DND-41 (cell line): Measurements from ENCODE around the gene MSI2.

Experiments
- ATAC-seq: fragments of 200-7000 bp; cut with Tn5 transposase; 3 replicates; pipeline ENCODE4 v1.9.1; 2021; ENCODE audit warnings: low read depth; ENCODE audit not compliant: insufficient read depth
- DNase-seq: peaks from one replicate; pipeline ENCODE4 v3.0.0-alpha.2; 2020
- H2AFZ ChIP-seq: 2 replicates; pipeline ENCODE4 v1.6.0; 2012; ENCODE audit warnings: low read depth, low read length
- H3K27ac ChIP-seq: 2 replicates; pipeline ENCODE4 v1.5.1; 2012; ENCODE audit warnings: low read length, inconsistent platforms
- H3K27me3 ChIP-seq: fragments of 200-600 bp; sonication (generic); 2 replicates; pipeline ENCODE4 v1.6.0; 2012; ENCODE audit warnings: low read length, mild to moderate bottlenecking, inconsistent platforms; ENCODE audit not compliant: insufficient read depth, poor library complexity
- H3K36me3 ChIP-seq: 2 replicates; pipeline ENCODE4 v1.5.1; 2012; ENCODE audit warnings: low read length, inconsistent platforms; ENCODE audit not compliant: insufficient read depth
- H3K4me1 ChIP-seq: 2 replicates; pipeline ENCODE4 v1.5.1; 2012; ENCODE audit warnings: mild to moderate bottlenecking, low read length; ENCODE audit not compliant: insufficient read depth
- H3K4me2 ChIP-seq: 2 replicates; pipeline ENCODE4 v1.6.0; 2012; ENCODE audit warnings: mild to moderate bottlenecking, moderate library complexity, low read length, inconsistent platforms; ENCODE audit not compliant: insufficient read depth
- H3K4me3 ChIP-seq, 2 experiments: fragments of 200-600 bp in 1 of 2; shearing (Covaris generic) in 1 of 2; 2 replicates each; pipeline ENCODE4 v1.5.1; 2012 to 2016; ENCODE audit warnings: inconsistent platforms in 2 of 2, low read length in 2 of 2, mild to moderate bottlenecking in 2 of 2, low read depth in 1 of 2, moderate library complexity in 1 of 2
- H3K79me2 ChIP-seq: 2 replicates; pipeline ENCODE4 v1.6.0; 2012; ENCODE audit warnings: low read length, inconsistent platforms; ENCODE audit not compliant: insufficient read depth
- H3K9ac ChIP-seq: 2 replicates; pipeline ENCODE4 v1.6.0; 2012; ENCODE audit warnings: low read depth, mild to moderate bottlenecking, inconsistent platforms, low read length, moderate library complexity
- H3K9me3 ChIP-seq: 2 replicates; pipeline ENCODE4 v1.5.1; 2012; ENCODE audit warnings: low read length, moderate library complexity, mild to moderate bottlenecking, inconsistent platforms; ENCODE audit not compliant: insufficient read depth, severe bottlenecking
- H4K20me1 ChIP-seq: 2 replicates; pipeline ENCODE4 v1.6.0; 2012; ENCODE audit warnings: low read length; ENCODE audit not compliant: insufficient read depth
- EZH2 ChIP-seq: IDR thresholded peaks from 3 replicates; pipeline ENCODE4 v1.6.1; 2012; ENCODE audit warnings: borderline replicate concordance, low read depth, mild to moderate bottlenecking, moderate library complexity, low read length, inconsistent platforms; ENCODE audit not compliant: severe bottlenecking
- TF ChIP-seq, protein P1 (sequence below): IDR thresholded peaks from 2 replicates; pipeline ENCODE4 v1.5.1; 2012; ENCODE audit warnings: borderline replicate concordance, low read length, moderate library complexity, mild to moderate bottlenecking; ENCODE audit not compliant: poor library complexity, severe bottlenecking; ENCODE audit errors: extremely low read depth

MSI2 gene

GRCh38 chr17:57478478-57479250 is 222.3 kb downstream of the MSI2 start:
- Histone ChIP-seq H3K4me2 (no peak overlapping the region), H3K9ac (no peak overlapping the region), H3K27ac (peak overlapping the region; percentile 96), H3K4me1 (peaks cover 100% of the 10 kb centered on the region), H3K27me3 (no peaks in the 10 kb centered on the region), H2AFZ (no peak overlapping the region), H3K4me3 (no peak overlapping the region), H3K36me3 (peaks cover 86% of the 10 kb centered on the region), H3K9me3 (no peaks in the 10 kb centered on the region), H4K20me1 (no peaks in the 10 kb centered on the region), H3K79me2 (peaks cover 100% of the 10 kb centered on the region)
- DNase-seq: no peak
- TF ChIP-seq, protein P1, sequence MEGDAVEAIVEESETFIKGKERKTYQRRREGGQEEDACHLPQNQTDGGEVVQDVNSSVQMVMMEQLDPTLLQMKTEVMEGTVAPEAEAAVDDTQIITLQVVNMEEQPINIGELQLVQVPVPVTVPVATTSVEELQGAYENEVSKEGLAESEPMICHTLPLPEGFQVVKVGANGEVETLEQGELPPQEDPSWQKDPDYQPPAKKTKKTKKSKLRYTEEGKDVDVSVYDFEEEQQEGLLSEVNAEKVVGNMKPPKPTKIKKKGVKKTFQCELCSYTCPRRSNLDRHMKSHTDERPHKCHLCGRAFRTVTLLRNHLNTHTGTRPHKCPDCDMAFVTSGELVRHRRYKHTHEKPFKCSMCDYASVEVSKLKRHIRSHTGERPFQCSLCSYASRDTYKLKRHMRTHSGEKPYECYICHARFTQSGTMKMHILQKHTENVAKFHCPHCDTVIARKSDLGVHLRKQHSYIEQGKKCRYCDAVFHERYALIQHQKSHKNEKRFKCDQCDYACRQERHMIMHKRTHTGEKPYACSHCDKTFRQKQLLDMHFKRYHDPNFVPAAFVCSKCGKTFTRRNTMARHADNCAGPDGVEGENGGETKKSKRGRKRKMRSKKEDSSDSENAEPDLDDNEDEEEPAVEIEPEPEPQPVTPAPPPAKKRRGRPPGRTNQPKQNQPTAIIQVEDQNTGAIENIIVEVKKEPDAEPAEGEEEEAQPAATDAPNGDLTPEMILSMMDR: no peak
- TF ChIP-seq EZH2: no peak
- ATAC-seq: no peak

- Histone ChIP-seq H3K4me1 (peaks cover 100% of the 10 kb centered on the region), H3K36me3 (peaks cover 85% of the 10 kb centered on the region), H3K4me2 (no peak overlapping the region), H3K4me3 (no peak overlapping the region), H3K9me3 (no peaks in the 10 kb centered on the region), H4K20me1 (no peaks in the 10 kb centered on the region), H3K79me2 (peaks cover 100% of the 10 kb centered on the region), H2AFZ (no peak overlapping the region), H3K27ac (peak overlapping the region; percentile 91), H3K27me3 (no peaks in the 10 kb centered on the region), H3K9ac (no peak overlapping the region)
- TF ChIP-seq, protein P1: no peak
- no peak for TF ChIP-seq EZH2
- DNase-seq: no peak
- ATAC-seq: peak; percentile 47
Observed at GRCh38 chr17:57480438-57481196, 224.3 kb downstream of the MSI2 start.

GRCh38 chr17:57481910-57482391 is 225.6 kb downstream of the MSI2 start:
- Histone ChIP-seq H3K9ac (0 out of 2 replicates have a peak overlapping the region, but pooled peaks have one; percentile 39), H2AFZ (no peak overlapping the region), H3K27ac (peak overlapping the region; percentile 91), H3K36me3 (peaks cover 75% of the 10 kb centered on the region), H4K20me1 (no peaks in the 10 kb centered on the region), H3K4me3 (no peak overlapping the region), H3K79me2 (peaks cover 100% of the 10 kb centered on the region), H3K4me1 (peaks cover 100% of the 10 kb centered on the region), H3K9me3 (no peaks in the 10 kb centered on the region), H3K4me2 (no peak overlapping the region), H3K27me3 (no peaks in the 10 kb centered on the region)
- TF ChIP-seq, protein P1: no peak
- no peak for TF ChIP-seq EZH2
- DNase-seq: no peak
- ATAC-seq: no peak
